GM23338 (cell line): ENCODE measurements around the gene CAAP1. TPM values are rescaled to one million over a fixed set of nuclear protein-coding genes. Genes with fewer than 3 reads are reported as not detected.

ENCODE experiments used
- ATAC-seq: fragments of 200-7000 bp; cut with Tn5 transposase; 3 replicates; pipeline ENCODE4 v1.9.1; 2020
- DNase-seq: peaks from one replicate; pipeline ENCODE4 v3.0.0-alpha.2; 2015; ENCODE audit warnings: low spot score
- H2AFZ ChIP-seq: fragments of 200-600 bp; sonication (generic); 2 replicates; pipeline ENCODE4 v1.8.0; 2016; ENCODE audit warnings: antibody characterized with exemption, mild to moderate bottlenecking, moderate library complexity
- H3F3A ChIP-seq: fragments of 200-600 bp; sonication (generic); replicated peaks from 2 replicates; pipeline ENCODE4 v1.8.0; 2017; ENCODE audit warnings: antibody characterized with exemption, mixed run types, low read depth
- H3K27ac ChIP-seq: fragments of 200-600 bp; sonication (generic); 2 replicates; pipeline ENCODE4 v1.6.1; 2016; ENCODE audit warnings: low read depth
- H3K27me3 ChIP-seq: fragments of 200-600 bp; sonication (generic); 2 replicates; pipeline ENCODE4 v1.8.0; 2016; ENCODE audit warnings: mild to moderate bottlenecking, mixed run types, moderate library complexity; ENCODE audit not compliant: insufficient read depth
- H3K36me3 ChIP-seq: fragments of 200-600 bp; sonication (generic); 2 replicates; pipeline ENCODE4 v1.8.0; 2016; ENCODE audit warnings: mild to moderate bottlenecking; ENCODE audit not compliant: insufficient read depth
- H3K4me1 ChIP-seq: fragments of 200-600 bp; sonication (generic); 2 replicates; pipeline ENCODE4 v1.8.0; 2016; ENCODE audit warnings: mild to moderate bottlenecking, moderate library complexity; ENCODE audit not compliant: insufficient read depth
- H3K4me2 ChIP-seq: fragments of 200-600 bp; sonication (generic); 2 replicates; pipeline ENCODE4 v1.7.1; 2017; ENCODE audit warnings: mixed run types
- H3K4me3 ChIP-seq: fragments of 200-600 bp; sonication (generic); 2 replicates; pipeline ENCODE4 v1.6.1; 2016; ENCODE audit warnings: mixed run types
- H3K79me2 ChIP-seq: fragments of 200-600 bp; sonication (generic); replicated peaks from 2 replicates; pipeline ENCODE4 v1.8.0; 2017; ENCODE audit warnings: mild to moderate bottlenecking; ENCODE audit not compliant: insufficient read depth
- H3K9me2 ChIP-seq: fragments of 200-600 bp; sonication (generic); 2 replicates; pipeline ENCODE4 v1.8.0; 2017; ENCODE audit not compliant: insufficient read depth
- H4K20me1 ChIP-seq: fragments of 200-600 bp; sonication (generic); replicated peaks from 2 replicates; pipeline ENCODE4 v1.8.0; 2017; ENCODE audit warnings: mild to moderate bottlenecking; ENCODE audit not compliant: insufficient read depth
- H3K27ac Mint-ChIP-seq: 2 replicates; pipeline ENCODE4 v1.8.0; 2020; ENCODE audit warnings: inconsistent platforms, mild to moderate bottlenecking, moderate library complexity, mixed read lengths
- H3K27me3 Mint-ChIP-seq: 3 replicates; pipeline ENCODE4 v1.8.0; 2022; ENCODE audit warnings: low read depth, mild to moderate bottlenecking, moderate library complexity, mixed read lengths, inconsistent platforms; ENCODE audit not compliant: insufficient read depth, poor library complexity
- H3K36me3 Mint-ChIP-seq: 3 replicates; pipeline ENCODE4 v1.8.0; 2021; ENCODE audit warnings: low read depth, mild to moderate bottlenecking, inconsistent platforms, moderate library complexity, mixed read lengths
- H3K4me1 Mint-ChIP-seq: 3 replicates; pipeline ENCODE4 v1.8.0; 2020; ENCODE audit warnings: mild to moderate bottlenecking, inconsistent platforms, mixed read lengths
- H3K4me3 Mint-ChIP-seq: 3 replicates; pipeline ENCODE4 v1.8.0; 2021; ENCODE audit warnings: moderate library complexity, mild to moderate bottlenecking, inconsistent platforms, mixed read lengths
- H3K9me3 Mint-ChIP-seq: 3 replicates; pipeline ENCODE4 v1.8.0; 2020; ENCODE audit warnings: moderate library complexity, mild to moderate bottlenecking, inconsistent platforms, mixed read lengths
- CREB1 ChIP-seq: fragments of 250-450 bp; sonication (Bioruptor Pico); IDR thresholded peaks from 2 replicates; pipeline ENCODE4 v1.5.0; 2020; ENCODE audit warnings: low read depth, mild to moderate bottlenecking, moderate library complexity
- EZH2phosphoT487 ChIP-seq: fragments of 200-600 bp; sonication (generic); IDR thresholded peaks from one replicate; pipeline ENCODE4 v1.8.1; 2018; ENCODE audit warnings: antibody characterized with exemption; ENCODE audit not compliant: unreplicated experiment
- JUNB ChIP-seq: IDR thresholded peaks from one replicate; pipeline ENCODE4 v1.6.1; 2016; ENCODE audit warnings: antibody characterized with exemption; ENCODE audit not compliant: unreplicated experiment
- NANOG ChIP-seq: IDR thresholded peaks from 2 replicates; pipeline ENCODE4 v1.6.1; 2016; ENCODE audit warnings: antibody characterized with exemption, borderline replicate concordance
- POLR2AphosphoS5 ChIP-seq: IDR thresholded peaks from 2 replicates; pipeline ENCODE4 v1.6.1; 2016; ENCODE audit warnings: antibody characterized with exemption, low read depth
- STAT1 ChIP-seq: IDR thresholded peaks from one replicate; pipeline ENCODE4 v1.6.1; 2016; ENCODE audit warnings: antibody characterized with exemption; ENCODE audit not compliant: unreplicated experiment
- ZNF114 ChIP-seq: fragments of 250-450 bp; sonication (Bioruptor Pico); IDR thresholded peaks from 2 replicates; pipeline ENCODE4 v1.5.0; 2020; ENCODE audit warnings: mild to moderate bottlenecking, moderate library complexity
- ZNF331 ChIP-seq: fragments of 250-450 bp; sonication (Bioruptor Pico); IDR thresholded peaks from 2 replicates; pipeline ENCODE4 v1.5.0; 2020; ENCODE audit warnings: low read depth, mild to moderate bottlenecking, moderate library complexity
- polyA plus RNA-seq: library from polyadenylated mRNA; unstranded; fragments of >200 nt; fragmentation: Nextera tagmentation; extraction: Ambion mirVana; gene quantifications from 2 replicates; pipeline ENCODE4 v1.2.1, GENCODE V29; 2016
- total RNA-seq: library from RNA; depleted of rRNA; stranded (reverse); fragments of >200 nt; shearing (Covaris generic); gene quantifications from 2 replicates; pipeline ENCODE4 v1.2.3, GENCODE V29; 2014
- TF ChIP-seq, protein P1 (sequence below): IDR thresholded peaks from one replicate; pipeline ENCODE4 v1.6.1; 2018; ENCODE audit warnings: antibody characterized with exemption; ENCODE audit not compliant: unreplicated experiment
- TF ChIP-seq, protein P2 (sequence below): IDR thresholded peaks from 2 replicates; pipeline ENCODE4 v1.6.1; 2016; ENCODE audit warnings: antibody characterized with exemption
- TF ChIP-seq, protein P3 (sequence below), 2 experiments: fragments of 200-600 bp in 1 of 2; sonication (generic) in 1 of 2; conservative IDR thresholded peaks; 2 replicates each; pipeline versions ENCODE4 v1.5.1 to v1.6.1; 2016 to 2017; ENCODE audit warnings: antibody characterized with exemption in 2 of 2, low read depth in 2 of 2, mild to moderate bottlenecking in 2 of 2, moderate library complexity in 1 of 2

Gene CAAP1
- total and polyA plus RNA-seq, 2 experiments from 2014 or later = 47.9 to 59.7 TPM

DNA sequence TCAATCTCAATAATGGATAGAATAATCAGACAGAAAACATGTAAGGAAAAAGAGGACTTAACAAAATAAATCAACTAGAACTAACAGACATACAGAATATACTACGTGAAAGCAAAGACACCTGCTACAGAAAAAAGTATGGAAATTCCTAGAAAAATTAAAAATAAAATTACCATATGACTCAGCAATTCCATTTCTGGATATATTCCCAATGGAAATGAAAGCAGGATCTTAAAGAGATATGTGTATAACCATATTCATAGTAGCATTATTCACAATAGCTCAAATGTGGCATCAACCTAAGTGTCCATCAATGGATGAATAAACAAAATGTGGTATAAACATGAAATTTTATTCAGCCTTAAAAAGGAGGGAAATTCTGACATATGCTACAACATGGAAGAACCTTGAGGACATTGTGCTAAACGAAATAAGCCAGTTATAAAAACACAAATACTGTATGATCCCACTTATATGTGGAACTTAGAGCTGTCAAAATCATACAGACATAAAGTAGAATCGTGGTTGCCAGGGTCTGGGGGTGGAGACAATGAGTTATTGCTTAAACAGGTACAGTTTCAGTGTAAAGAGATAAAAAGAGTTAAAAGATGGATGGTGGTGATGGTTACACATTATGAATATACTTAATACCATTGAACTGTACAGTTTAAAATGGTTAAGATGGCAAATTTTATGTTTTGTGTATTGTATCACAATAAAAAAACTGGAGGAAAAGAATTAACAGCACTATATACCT lies 47.5 kb upstream of the CAAP1 start (continued):
- TF ChIP-seq, protein P1, sequence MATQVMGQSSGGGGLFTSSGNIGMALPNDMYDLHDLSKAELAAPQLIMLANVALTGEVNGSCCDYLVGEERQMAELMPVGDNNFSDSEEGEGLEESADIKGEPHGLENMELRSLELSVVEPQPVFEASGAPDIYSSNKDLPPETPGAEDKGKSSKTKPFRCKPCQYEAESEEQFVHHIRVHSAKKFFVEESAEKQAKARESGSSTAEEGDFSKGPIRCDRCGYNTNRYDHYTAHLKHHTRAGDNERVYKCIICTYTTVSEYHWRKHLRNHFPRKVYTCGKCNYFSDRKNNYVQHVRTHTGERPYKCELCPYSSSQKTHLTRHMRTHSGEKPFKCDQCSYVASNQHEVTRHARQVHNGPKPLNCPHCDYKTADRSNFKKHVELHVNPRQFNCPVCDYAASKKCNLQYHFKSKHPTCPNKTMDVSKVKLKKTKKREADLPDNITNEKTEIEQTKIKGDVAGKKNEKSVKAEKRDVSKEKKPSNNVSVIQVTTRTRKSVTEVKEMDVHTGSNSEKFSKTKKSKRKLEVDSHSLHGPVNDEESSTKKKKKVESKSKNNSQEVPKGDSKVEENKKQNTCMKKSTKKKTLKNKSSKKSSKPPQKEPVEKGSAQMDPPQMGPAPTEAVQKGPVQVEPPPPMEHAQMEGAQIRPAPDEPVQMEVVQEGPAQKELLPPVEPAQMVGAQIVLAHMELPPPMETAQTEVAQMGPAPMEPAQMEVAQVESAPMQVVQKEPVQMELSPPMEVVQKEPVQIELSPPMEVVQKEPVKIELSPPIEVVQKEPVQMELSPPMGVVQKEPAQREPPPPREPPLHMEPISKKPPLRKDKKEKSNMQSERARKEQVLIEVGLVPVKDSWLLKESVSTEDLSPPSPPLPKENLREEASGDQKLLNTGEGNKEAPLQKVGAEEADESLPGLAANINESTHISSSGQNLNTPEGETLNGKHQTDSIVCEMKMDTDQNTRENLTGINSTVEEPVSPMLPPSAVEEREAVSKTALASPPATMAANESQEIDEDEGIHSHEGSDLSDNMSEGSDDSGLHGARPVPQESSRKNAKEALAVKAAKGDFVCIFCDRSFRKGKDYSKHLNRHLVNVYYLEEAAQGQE = no peak
- TF ChIP-seq STAT1 = no peak
- TF ChIP-seq POLR2AphosphoS5 = no peak
- no peak for TF ChIP-seq NANOG
- TF ChIP-seq, protein P2, sequence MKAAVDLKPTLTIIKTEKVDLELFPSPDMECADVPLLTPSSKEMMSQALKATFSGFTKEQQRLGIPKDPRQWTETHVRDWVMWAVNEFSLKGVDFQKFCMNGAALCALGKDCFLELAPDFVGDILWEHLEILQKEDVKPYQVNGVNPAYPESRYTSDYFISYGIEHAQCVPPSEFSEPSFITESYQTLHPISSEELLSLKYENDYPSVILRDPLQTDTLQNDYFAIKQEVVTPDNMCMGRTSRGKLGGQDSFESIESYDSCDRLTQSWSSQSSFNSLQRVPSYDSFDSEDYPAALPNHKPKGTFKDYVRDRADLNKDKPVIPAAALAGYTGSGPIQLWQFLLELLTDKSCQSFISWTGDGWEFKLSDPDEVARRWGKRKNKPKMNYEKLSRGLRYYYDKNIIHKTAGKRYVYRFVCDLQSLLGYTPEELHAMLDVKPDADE = no peak
- no peak for TF ChIP-seq JUNB
- no peak for TF ChIP-seq EZH2phosphoT487
- TF ChIP-seq, protein P3, sequence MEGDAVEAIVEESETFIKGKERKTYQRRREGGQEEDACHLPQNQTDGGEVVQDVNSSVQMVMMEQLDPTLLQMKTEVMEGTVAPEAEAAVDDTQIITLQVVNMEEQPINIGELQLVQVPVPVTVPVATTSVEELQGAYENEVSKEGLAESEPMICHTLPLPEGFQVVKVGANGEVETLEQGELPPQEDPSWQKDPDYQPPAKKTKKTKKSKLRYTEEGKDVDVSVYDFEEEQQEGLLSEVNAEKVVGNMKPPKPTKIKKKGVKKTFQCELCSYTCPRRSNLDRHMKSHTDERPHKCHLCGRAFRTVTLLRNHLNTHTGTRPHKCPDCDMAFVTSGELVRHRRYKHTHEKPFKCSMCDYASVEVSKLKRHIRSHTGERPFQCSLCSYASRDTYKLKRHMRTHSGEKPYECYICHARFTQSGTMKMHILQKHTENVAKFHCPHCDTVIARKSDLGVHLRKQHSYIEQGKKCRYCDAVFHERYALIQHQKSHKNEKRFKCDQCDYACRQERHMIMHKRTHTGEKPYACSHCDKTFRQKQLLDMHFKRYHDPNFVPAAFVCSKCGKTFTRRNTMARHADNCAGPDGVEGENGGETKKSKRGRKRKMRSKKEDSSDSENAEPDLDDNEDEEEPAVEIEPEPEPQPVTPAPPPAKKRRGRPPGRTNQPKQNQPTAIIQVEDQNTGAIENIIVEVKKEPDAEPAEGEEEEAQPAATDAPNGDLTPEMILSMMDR (conservative IDR thresholded peaks at IDR 0.05; ENCODE audit: low read depth in 2 of 2) = no peak

DNA sequence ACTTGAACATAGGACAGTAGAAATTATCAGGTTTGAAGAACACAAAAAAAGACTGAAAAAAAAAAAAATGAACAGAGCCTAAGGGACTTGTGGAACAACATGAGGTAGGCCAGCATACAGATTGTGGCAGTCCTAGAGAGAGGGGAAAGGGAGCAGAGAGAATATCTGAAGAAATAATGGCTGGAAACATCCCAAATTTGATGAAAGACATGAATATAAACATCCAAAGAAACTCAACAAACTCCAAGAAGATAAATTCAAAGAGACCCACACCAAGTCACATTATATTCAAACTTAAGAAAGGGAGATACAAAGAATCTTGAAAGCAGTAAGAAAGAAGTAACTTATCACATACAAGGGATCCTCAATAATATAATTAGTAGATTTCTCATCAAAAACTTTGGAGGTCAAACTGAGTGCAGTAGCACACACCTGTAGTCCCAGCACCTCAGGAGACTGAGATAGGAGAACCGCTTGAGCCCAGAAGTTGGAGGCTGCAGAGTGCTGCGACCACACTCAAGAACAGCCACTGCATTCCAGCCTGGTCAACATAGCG lies 45.3 kb upstream of the CAAP1 start:
- no peak overlapping the region for H3K4me2 ChIP-seq
- peaks cover 2% of the 10 kb centered on the region; the same call in 2 of the 3 replicates for H3K9me3 Mint-ChIP-seq
- H3K27ac ChIP-seq = no peak overlapping the region; the same call in 1 of the 2 replicates
- H3K4me3 ChIP-seq = no peak overlapping the region
- H3K27me3 ChIP-seq = no peaks in the 10 kb centered on the region
- H3K79me2 ChIP-seq = peaks cover 95% of the 10 kb centered on the region
- no peaks in the 10 kb centered on the region for H3F3A ChIP-seq
- no peak overlapping the region for H3K4me3 Mint-ChIP-seq
- H3K27ac Mint-ChIP-seq = no peak overlapping the region; the same call in 1 of the 2 replicates
- no peaks in the 10 kb centered on the region for H3K36me3 ChIP-seq
- TF ChIP-seq NANOG (no peak), JUNB (no peak), POLR2AphosphoS5 (no peak), ZNF331 (CRISPR knock-in tag) (no peak), STAT1 (no peak), EZH2phosphoT487 (no peak), CREB1 (CRISPR knock-in tag) (no peak), ZNF114 (CRISPR knock-in tag) (no peak)
- TF ChIP-seq, protein P1 = no peak
- TF ChIP-seq, protein P2 = no peak
- TF ChIP-seq, protein P3 (conservative IDR thresholded peaks at IDR 0.05; ENCODE audit: low read depth in 2 of 2) = no peak
- peaks cover 15% of the 10 kb centered on the region; the same call in 2 of the 3 replicates for H3K36me3 Mint-ChIP-seq
- H3K4me1 Mint-ChIP-seq = peaks cover 27% of the 10 kb centered on the region
- peaks cover 4% of the 10 kb centered on the region for H3K27me3 Mint-ChIP-seq
- ATAC-seq (no peak), DNase-seq (no peak)
- H4K20me1 ChIP-seq = peaks cover 11% of the 10 kb centered on the region
- H3K4me1 ChIP-seq = peaks cover 16% of the 10 kb centered on the region
- no peaks in the 10 kb centered on the region for H3K9me2 ChIP-seq
- H2AFZ ChIP-seq = no peak overlapping the region
